NCI-H446 treated with DMSO at 0.1 percent for 48 hours (cell line): ENCODE results near the gene KLF4.
"Not testable (repeated sequence)": the region's sequence is repeated elsewhere in the genome, so short reads cannot be mapped to it uniquely, and the experiment has no call there.

Source experiments
- DNase-seq: peaks from one replicate; lab custom pipeline; 2025; lab: John Stamatoyannopoulos, UW

The KLF4 gene

GRCh38 chr9:107489687-107490605 is at the start of gene KLF4:
Gene KLF4 (minus strand): TSS chr9:107489769. CDS start chr9:107489172, 597 bp downstream.
- peak; percentile 40 for DNase-seq

- DNase-seq, result no peak
These were observed 46.9 kb upstream of the KLF4 start for GRCh38 chr9:107536462-107536861.

GRCh38 chr9:107534510-107535078 is 45.0 kb upstream of the KLF4 start:
- DNase-seq, result no peak

- DNase-seq, result no peak
These were observed 41.1 kb upstream of the KLF4 start for GRCh38 chr9:107530679-107531078.

GRCh38 chr9:107528686-107529085 is 39.1 kb upstream of the KLF4 start:
- DNase-seq, result no peak

GRCh38 chr9:107523539-107523938 is 34.0 kb upstream of the KLF4 start:
- no peak for DNase-seq

- DNase-seq, result no peak
These were observed 30.6 kb upstream of the KLF4 start for GRCh38 chr9:107520186-107520585.

- no peak for DNase-seq
These were observed 28.7 kb upstream of the KLF4 start for GRCh38 chr9:107518037-107518807.

GRCh38 chr9:107513464-107514100 is 24.0 kb upstream of the KLF4 start:
- DNase-seq, result no peak

GRCh38 chr9:107504585-107505455 is 15.3 kb upstream of the KLF4 start:
- no peak for DNase-seq

GRCh38 chr9:107502464-107502863 is 12.9 kb upstream of the KLF4 start:
- DNase-seq, result no peak

- not testable (repeated sequence) for DNase-seq
These were observed 11.0 kb upstream of the KLF4 start for GRCh38 chr9:107500421-107501200.

GRCh38 chr9:107496976-107497375 is 7.4 kb upstream of the KLF4 start:
- no peak for DNase-seq

GRCh38 chr9:107492381-107492970 is 2.9 kb upstream of the KLF4 start:
- DNase-seq, result no peak

- no peak for DNase-seq
These were observed 1.8 kb upstream of the KLF4 start for GRCh38 chr9:107491081-107492053.

GRCh38 chr9:107490606-107490970 is 1.0 kb upstream of the KLF4 start:
- DNase-seq, result not testable (repeated sequence)

- DNase-seq, result no peak
These were observed 360 bp downstream of the KLF4 start for GRCh38 chr9:107489144-107489673.

GRCh38 chr9:107488375-107489143 is 1.0 kb downstream of the KLF4 start:
- DNase-seq, result no peak
